HepG2 (cell line): ENCODE results near the gene CASP5. TPM values are rescaled to one million over a fixed set of nuclear protein-coding genes. Genes with fewer than 3 reads are reported as not detected.

Experiments used
- ARNT2 ChIP-seq: sonication (generic); formaldehyde crosslinking; IDR thresholded peaks from 2 replicates; pipeline ENCODE4 v1.8.0; 2022; ENCODE audit warnings: mild to moderate bottlenecking, low read depth, missing genetic modification reagents, moderate library complexity
- CBFB ChIP-seq: sonication (generic); formaldehyde crosslinking; IDR thresholded peaks from 2 replicates; pipeline ENCODE4 v1.4.0; 2020; ENCODE audit warnings: missing genetic modification reagents
- FOXP1 ChIP-seq, 2 experiments: fragments of 450-650 bp in 1 of 2; IDR thresholded peaks; 2 replicates each; pipeline ENCODE4 v1.6.1; 2017 to 2018; ENCODE audit warnings: antibody characterized with exemption in 1 of 2
- GATAD1 ChIP-seq: IDR thresholded peaks from 2 replicates; pipeline ENCODE4 v1.6.1; 2016; ENCODE audit warnings: missing genetic modification reagents, missing compliant biosample characterization
- GPBP1L1 ChIP-seq: sonication (generic); formaldehyde crosslinking; IDR thresholded peaks from 2 replicates; pipeline ENCODE4 v1.5.0; 2020; ENCODE audit warnings: mild to moderate bottlenecking, missing genetic modification reagents
- HES4 ChIP-seq: sonication (generic); formaldehyde crosslinking; IDR thresholded peaks from 2 replicates; pipeline ENCODE4 v1.9.0; 2021; ENCODE audit warnings: mild to moderate bottlenecking, missing genetic modification reagents, borderline replicate concordance
- JDP2 ChIP-seq: sonication (generic); formaldehyde crosslinking; IDR thresholded peaks from 2 replicates; pipeline ENCODE4 v1.8.1; 2022; ENCODE audit warnings: missing genetic modification reagents, borderline replicate concordance
- RAD21 ChIP-seq: fragments of 450-650 bp; formaldehyde crosslinking; IDR thresholded peaks from 2 replicates; pipeline ENCODE4 v1.5.0; 2020; ENCODE audit warnings: mild to moderate bottlenecking
- RBM22 ChIP-seq: fragments of 200-400 bp; formaldehyde crosslinking; optimal IDR thresholded peaks from 2 replicates; pipeline ENCODE3; 2017; ENCODE audit warnings: mild to moderate bottlenecking, low read length, moderate library complexity
- SETDB1 ChIP-seq: sonication (generic); formaldehyde crosslinking; IDR thresholded peaks from 2 replicates; pipeline ENCODE4 v1.5.1; 2020; ENCODE audit warnings: missing genetic modification reagents, mild to moderate bottlenecking, borderline replicate concordance
- SNAPC2 ChIP-seq: sonication (generic); formaldehyde crosslinking; IDR thresholded peaks from 2 replicates; pipeline ENCODE4 v1.8.1; 2022; ENCODE audit warnings: mild to moderate bottlenecking, missing genetic modification reagents
- STAG1 ChIP-seq: sonication (generic); formaldehyde crosslinking; IDR thresholded peaks from 2 replicates; pipeline ENCODE4 v1.4.0; 2020; ENCODE audit warnings: missing genetic modification reagents
- SUZ12 ChIP-seq: fragments of 150-350 bp; IDR thresholded peaks from 2 replicates; pipeline ENCODE4 v1.6.1; 2014; ENCODE audit warnings: low read depth, low read length
- TBP ChIP-seq: sonication (generic); formaldehyde crosslinking; IDR thresholded peaks from 2 replicates; pipeline ENCODE4 v1.5.0; 2020; ENCODE audit warnings: missing genetic modification reagents
- THAP11 ChIP-seq: IDR thresholded peaks from 2 replicates; pipeline ENCODE4 v1.6.1; 2016; ENCODE audit warnings: missing biosample characterization, missing genetic modification reagents
- YEATS4 ChIP-seq: sonication (generic); formaldehyde crosslinking; IDR thresholded peaks from 2 replicates; pipeline ENCODE4 v1.4.0; 2020; ENCODE audit warnings: missing genetic modification reagents, borderline replicate concordance
- ZC3H13 ChIP-seq: sonication (generic); formaldehyde crosslinking; IDR thresholded peaks from 2 replicates; pipeline ENCODE4 v1.8.1; 2023; ENCODE audit warnings: mild to moderate bottlenecking, missing genetic modification reagents, moderate library complexity
- ZNF234 ChIP-seq: sonication (generic); formaldehyde crosslinking; conservative IDR thresholded peaks from 2 replicates; pipeline ENCODE4 v1.5.1; 2020; ENCODE audit warnings: mild to moderate bottlenecking, missing genetic modification reagents
- ZNF24 ChIP-seq: fragments of 450-650 bp; IDR thresholded peaks from 2 replicates; pipeline ENCODE4 v1.6.1; 2017; ENCODE audit warnings: antibody characterized with exemption, mild to moderate bottlenecking
- ZNF335 ChIP-seq: sonication (generic); formaldehyde crosslinking; IDR thresholded peaks from 2 replicates; pipeline ENCODE4 v1.4.0; 2020; ENCODE audit warnings: missing genetic modification reagents
- ZNF557 ChIP-seq: sonication (generic); formaldehyde crosslinking; IDR thresholded peaks from 2 replicates; pipeline ENCODE4 v1.4.0; 2020; ENCODE audit warnings: missing genetic modification reagents
- ZNF7 ChIP-seq: IDR thresholded peaks from 2 replicates; pipeline ENCODE4 v1.6.1; 2016; ENCODE audit warnings: missing biosample characterization, missing genetic modification reagents
- polyA plus RNA-seq, 8 experiments: library from polyadenylated mRNA; depleted of rRNA in 3 of 8; stranded (reverse) in 7 of 8; unstranded in 1 of 8; fragments of >200 nt; fragmentation: Illumina TruSeq in 4 of 8; extraction: Trizol in 4 of 8; gene quantifications; 2 replicates each; pipeline versions ENCODE4 v1.2.1 to v1.2.3, GENCODE V29; 2011 to 2016; ENCODE audit warnings: low read depth in 4 of 8, missing spikeins in 1 of 8, mixed read lengths in 1 of 8; ENCODE audit not compliant: insufficient read depth in 1 of 8
- total RNA-seq, 5 experiments: library from RNA; depleted of rRNA; stranded (reverse); fragments of >200 nt; fragmentation: Illumina TruSeq; extraction: Trizol; gene quantifications; 2 replicates each; pipeline ENCODE4 v1.2.3, GENCODE V29; 2016; ENCODE audit warnings: low read depth in 1 of 5
- TF ChIP-seq, protein P1 (sequence below): sonication (generic); formaldehyde crosslinking; IDR thresholded peaks from 2 replicates; pipeline ENCODE4 v1.5.0; 2020; ENCODE audit warnings: mild to moderate bottlenecking, missing genetic modification reagents
- TF ChIP-seq, protein P2 (sequence below): sonication (generic); formaldehyde crosslinking; conservative IDR thresholded peaks from 2 replicates; pipeline ENCODE4 v1.4.0; 2020; ENCODE audit warnings: missing genetic modification reagents
- TF ChIP-seq, protein P3 (sequence below): sonication (generic); formaldehyde crosslinking; IDR thresholded peaks from 2 replicates; pipeline ENCODE4 v1.4.0; 2020; ENCODE audit warnings: low read depth, mild to moderate bottlenecking, missing genetic modification reagents

CASP5 gene
- total and polyA plus RNA-seq, 2 of the 13 experiments (the other 11 are each of a cell fraction or from before 2014, with no cell fraction given) = not detected

DNA sequence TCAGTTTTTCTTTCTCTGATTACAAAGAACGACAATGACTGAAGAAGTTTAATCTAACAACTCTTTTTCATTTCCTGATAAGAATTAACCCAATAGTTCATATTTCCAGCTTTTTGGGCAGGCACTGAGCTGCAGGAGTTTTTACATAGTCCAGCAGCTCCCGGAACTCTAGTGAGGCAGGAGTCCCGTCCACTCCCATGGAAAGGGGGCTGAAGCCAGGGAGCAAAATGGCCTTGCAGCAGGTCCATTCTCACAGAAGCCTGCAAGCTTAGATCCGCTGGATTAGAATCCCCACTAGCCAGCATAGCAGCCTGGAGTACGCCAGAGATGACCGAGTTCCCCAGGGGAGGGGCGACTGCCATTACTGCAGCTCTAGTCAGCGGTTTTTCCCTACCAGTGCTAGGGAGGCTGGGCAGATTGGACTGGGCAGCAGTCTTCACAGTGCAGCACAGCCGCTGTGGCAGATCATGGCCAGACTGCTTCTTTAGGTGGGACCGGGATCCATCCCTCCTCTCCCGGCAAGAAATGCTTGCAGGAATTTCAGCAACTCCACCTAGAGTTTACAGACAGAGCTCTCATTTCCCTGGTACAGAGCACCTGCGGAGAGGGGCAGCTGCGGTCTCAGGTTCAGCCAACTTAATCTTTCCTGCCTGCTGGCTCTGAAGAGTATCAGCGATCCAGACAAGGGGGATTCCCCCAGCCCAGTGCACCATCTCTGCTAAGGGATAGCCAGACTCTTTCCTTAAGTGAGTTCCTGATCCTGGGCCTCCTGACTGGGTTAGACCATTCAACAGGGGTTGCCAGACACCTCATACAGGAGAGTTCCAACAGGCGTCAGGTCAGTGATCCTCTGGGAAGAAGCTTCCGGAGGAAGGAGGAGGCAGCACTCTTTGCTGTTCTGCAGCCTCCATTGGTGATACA is 53.9 kb downstream of the CASP5 start (continued):
- TF ChIP-seq GPBP1L1 (CRISPR knock-in tag) = no peak
- no peak for TF ChIP-seq YEATS4
- TF ChIP-seq ZNF335 (CRISPR knock-in tag) = no peak
- TF ChIP-seq SETDB1 = no peak
- 0 out of 2 replicates have a peak, but pooled peaks have one; percentile 16 for TF ChIP-seq ZNF557 (CRISPR knock-in tag)
- TF ChIP-seq STAG1 (CRISPR knock-in tag) = no peak; the same call in 1 of the 2 replicates
- no peak for TF ChIP-seq TBP (CRISPR knock-in tag)
- no peak for TF ChIP-seq RBM22
- no peak for TF ChIP-seq SNAPC2
- TF ChIP-seq SUZ12 = no peak
- no peak for TF ChIP-seq JDP2 (CRISPR knock-in tag)
- TF ChIP-seq GATAD1 (CRISPR knock-in tag) = no peak
- TF ChIP-seq, protein P1, sequence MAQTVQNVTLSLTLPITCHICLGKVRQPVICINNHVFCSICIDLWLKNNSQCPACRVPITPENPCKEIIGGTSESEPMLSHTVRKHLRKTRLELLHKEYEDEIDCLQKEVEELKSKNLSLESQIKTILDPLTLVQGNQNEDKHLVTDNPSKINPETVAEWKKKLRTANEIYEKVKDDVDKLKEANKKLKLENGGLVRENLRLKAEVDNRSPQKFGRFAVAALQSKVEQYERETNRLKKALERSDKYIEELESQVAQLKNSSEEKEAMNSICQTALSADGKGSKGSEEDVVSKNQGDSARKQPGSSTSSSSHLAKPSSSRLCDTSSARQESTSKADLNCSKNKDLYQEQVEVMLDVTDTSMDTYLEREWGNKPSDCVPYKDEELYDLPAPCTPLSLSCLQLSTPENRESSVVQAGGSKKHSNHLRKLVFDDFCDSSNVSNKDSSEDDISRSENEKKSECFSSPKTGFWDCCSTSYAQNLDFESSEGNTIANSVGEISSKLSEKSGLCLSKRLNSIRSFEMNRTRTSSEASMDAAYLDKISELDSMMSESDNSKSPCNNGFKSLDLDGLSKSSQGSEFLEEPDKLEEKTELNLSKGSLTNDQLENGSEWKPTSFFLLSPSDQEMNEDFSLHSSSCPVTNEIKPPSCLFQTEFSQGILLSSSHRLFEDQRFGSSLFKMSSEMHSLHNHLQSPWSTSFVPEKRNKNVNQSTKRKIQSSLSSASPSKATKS (CRISPR knock-in tag) = no peak
- TF ChIP-seq ZNF24 = no peak
- no peak for TF ChIP-seq ZC3H13 (CRISPR knock-in tag)
- TF ChIP-seq HES4 (CRISPR knock-in tag) = no peak
- TF ChIP-seq ARNT2 (CRISPR knock-in tag) = no peak
- TF ChIP-seq, protein P2, sequence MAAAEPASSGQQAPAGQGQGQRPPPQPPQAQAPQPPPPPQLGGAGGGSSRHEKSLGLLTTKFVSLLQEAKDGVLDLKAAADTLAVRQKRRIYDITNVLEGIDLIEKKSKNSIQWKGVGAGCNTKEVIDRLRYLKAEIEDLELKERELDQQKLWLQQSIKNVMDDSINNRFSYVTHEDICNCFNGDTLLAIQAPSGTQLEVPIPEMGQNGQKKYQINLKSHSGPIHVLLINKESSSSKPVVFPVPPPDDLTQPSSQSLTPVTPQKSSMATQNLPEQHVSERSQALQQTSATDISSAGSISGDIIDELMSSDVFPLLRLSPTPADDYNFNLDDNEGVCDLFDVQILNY (CRISPR knock-in tag) = no peak
- TF ChIP-seq RAD21 (CRISPR knock-in tag) = no peak
- TF ChIP-seq THAP11 (CRISPR knock-in tag) = peak; percentile 16; the same call in 1 of the 2 replicates
- TF ChIP-seq ZNF234 = no peak
- TF ChIP-seq, protein P3, sequence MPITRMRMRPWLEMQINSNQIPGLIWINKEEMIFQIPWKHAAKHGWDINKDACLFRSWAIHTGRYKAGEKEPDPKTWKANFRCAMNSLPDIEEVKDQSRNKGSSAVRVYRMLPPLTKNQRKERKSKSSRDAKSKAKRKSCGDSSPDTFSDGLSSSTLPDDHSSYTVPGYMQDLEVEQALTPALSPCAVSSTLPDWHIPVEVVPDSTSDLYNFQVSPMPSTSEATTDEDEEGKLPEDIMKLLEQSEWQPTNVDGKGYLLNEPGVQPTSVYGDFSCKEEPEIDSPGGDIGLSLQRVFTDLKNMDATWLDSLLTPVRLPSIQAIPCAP (CRISPR knock-in tag) = no peak
- no peak for TF ChIP-seq FOXP1 (IDR thresholded peaks at IDR 0.05)
- TF ChIP-seq FOXP1 (CRISPR knock-in tag; IDR thresholded peaks at IDR 0.05) = no peak
- TF ChIP-seq CBFB = no peak
- no peak for TF ChIP-seq ZNF7
